ENCODE results near the gene IFRD1.
"Not testable (repeated sequence)": the region's sequence is repeated elsewhere in the genome, so short reads cannot be mapped to it uniquely, and the experiment has no call there.

The IFRD1 gene

DNA sequence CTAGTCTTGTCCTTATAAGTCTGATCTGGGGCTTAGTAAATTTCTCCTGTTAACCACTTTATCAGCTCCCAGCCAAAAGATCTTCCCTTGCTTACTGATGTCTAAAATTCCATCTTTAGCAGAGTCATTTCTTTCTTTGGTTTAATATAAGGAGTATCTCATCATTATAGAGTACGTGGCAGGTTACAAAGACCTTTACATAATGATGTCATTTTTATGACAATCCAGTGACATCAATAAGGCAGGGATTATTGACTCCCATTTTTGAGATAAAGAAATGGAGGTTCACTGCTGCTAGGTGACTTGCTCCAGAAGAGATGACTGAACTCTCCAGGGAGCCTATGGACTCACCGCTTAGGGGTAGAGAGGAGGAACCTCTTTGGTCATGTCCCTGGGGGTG is 8.1 kb upstream of the IFRD1 start:
- DNase-seq (ENCODE audit: low read depth in 3 of 3), result no peak

GRCh38 chr7:112444505-112444904 is 5.8 kb upstream of the IFRD1 start:
- no peak for DNase-seq (ENCODE audit: low read depth in 3 of 3)

GRCh38 chr7:112446431-112446830 is 3.8 kb upstream of the IFRD1 start:
- DNase-seq (ENCODE audit: low read depth in 3 of 3), result no peak

DNA sequence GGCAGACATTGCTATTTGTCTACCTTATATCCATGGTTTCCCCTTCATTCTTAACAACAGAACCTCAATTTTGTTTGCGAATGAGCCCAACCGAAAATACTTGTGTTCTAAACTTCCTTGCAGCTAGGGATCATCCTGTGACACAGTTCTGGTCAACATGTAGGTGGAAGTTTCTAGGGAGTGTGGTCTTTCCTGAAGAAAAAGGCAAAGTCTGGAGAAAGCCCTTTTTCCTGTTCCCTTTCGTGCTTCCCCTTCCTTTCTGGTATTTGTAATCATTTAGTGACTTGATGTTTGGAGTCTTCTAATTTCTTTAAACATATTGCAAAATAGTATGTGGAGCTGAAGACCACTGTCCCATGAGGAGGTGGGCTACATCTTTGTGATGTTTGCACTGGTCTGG is 2.9 kb upstream of the IFRD1 start:
- no peak for DNase-seq (ENCODE audit: low read depth in 3 of 3)

GRCh38 chr7:112448381-112448780 is 1.9 kb upstream of the IFRD1 start:
- DNase-seq (ENCODE audit: low read depth in 3 of 3), result no peak

- no peak for DNase-seq (ENCODE audit: low read depth in 3 of 3)
These were observed 1.4 kb upstream of the IFRD1 start for GRCh38 chr7:112448891-112449290.

DNA sequence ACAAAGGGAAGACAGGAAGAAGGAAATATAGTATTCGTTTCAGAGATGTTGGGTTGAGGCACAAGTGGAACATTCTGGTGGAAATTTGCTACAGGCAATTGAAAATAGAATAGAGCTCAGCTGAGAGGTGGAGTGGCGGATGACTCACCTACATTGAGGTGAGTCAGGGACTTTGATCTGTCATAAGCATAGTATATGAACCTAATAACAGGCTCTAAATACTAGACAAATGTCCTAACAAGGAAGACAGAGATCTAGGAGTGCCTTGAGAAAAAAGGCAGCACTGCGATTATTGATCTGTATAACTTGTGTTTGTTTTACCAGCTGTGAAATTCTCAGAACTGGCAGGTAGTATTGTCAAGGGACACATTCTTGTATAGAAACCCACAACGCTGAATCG is 907 bp upstream of the IFRD1 start:
- DNase-seq (ENCODE audit: low read depth in 3 of 3), result peak; percentile 14 to 45 (median 14)

- peak; percentile 73 to 80 (median 79) for DNase-seq (ENCODE audit: low read depth in 3 of 3)
These were observed 824 bp downstream of the IFRD1 start for GRCh38 chr7:112450807-112451761.

DNA sequence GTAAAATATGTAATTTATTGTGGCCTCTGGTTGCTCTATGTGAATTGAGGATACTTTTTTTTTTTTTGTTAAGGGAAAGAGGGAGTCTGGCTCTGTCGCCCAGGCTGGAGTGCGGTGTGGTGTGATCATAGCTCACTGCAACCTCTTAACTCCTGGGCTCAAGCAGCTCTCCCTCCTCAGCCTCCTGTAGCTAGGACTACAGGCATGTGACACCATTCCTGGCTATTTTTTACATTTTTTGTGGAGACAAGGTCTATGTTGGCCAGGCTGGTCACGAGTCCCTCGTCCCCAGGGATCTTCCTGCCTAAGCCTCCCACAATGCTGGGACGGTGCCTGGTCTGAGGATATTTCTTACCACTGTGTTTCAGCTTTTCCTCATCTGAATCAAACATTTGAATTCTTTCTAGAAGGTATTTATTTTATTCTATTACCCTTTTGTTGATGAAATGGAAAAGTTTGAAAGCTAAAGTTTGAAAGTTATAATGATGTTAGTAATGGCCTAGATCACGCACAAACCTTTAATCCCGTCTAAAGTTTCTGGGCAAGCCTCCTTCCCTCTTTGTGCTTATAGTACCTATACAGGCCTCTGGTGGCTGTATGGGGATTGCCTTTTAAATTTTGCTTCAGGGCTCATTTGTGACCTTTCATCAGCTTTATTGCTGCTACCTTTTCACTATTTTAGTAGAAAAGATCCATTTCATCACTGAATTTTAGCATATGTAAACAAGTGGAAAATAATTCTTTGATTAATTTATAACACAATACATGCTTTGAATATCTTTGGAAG is 2.0 kb downstream of the IFRD1 start:
- no peak for DNase-seq (ENCODE audit: low read depth in 3 of 3)

- DNase-seq (ENCODE audit: low read depth in 3 of 3), result no peak
These were observed 3.4 kb downstream of the IFRD1 start for GRCh38 chr7:112453505-112454171.

- DNase-seq (ENCODE audit: low read depth in 3 of 3), result not testable (repeated sequence)
These were observed 3.9 kb downstream of the IFRD1 start for GRCh38 chr7:112454191-112454590.

DNA sequence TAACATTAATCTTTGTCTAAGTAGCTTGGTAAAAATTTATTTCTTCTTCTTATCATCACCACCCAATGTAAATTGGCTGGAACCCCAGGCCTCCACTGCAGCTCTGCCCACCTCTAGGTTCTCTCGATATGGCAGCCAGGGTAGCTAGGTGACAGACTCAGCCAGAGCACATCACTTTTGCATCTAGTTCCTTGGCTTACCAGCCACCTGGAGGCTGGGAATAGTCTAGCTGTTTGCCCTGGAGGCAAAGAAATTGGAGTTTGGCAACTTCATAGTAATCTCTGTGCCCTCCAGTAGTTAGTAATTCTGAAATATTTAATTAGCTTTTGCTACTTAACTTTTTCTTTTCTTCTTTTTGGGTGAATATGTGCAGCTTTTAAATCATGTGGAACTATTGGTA is 9.4 kb downstream of the IFRD1 start:
- DNase-seq (ENCODE audit: low read depth in 3 of 3), result no peak

DNA sequence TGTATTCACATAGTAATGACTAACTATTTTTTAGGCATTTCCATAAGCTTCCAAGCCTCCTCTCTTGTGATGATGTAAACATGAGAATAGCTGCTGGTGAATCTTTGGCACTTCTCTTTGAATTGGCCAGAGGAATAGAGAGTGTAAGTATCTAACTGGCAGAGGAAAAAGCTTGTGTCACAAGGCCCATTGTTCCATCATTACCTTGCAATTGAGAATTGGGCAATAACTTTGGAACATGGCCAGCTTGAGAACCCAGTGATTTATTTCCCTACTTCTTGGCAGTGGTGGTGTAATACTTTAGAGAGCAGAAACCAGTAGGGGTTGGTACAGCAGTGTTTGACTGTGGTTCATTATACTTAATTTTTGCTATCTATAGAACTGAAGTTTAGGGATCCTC is 12.0 kb downstream of the IFRD1 start:
- DNase-seq (ENCODE audit: low read depth in 3 of 3), result no peak

DNA sequence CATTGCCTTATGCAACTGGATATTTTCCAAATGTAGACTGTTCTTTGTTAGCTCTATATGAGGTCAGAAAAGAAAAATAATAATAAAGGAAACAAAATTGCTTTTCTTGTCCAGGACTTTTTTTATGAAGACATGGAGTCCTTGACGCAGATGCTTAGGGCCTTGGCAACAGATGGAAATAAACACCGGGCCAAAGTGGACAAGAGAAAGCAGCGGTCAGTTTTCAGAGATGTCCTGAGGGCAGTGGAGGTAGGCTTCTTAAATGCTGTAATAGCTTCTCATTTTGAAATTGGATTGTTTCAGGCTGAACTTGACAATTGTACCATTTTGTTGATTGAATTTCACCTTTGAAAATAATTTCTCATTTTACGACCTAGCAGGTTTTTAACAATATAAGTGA is 17.6 kb downstream of the IFRD1 start:
- DNase-seq (ENCODE audit: low read depth in 3 of 3), result no peak

GRCh38 chr7:112470194-112470593 is 19.9 kb downstream of the IFRD1 start:
- no peak for DNase-seq (ENCODE audit: low read depth in 3 of 3)

- no peak for DNase-seq (ENCODE audit: low read depth in 3 of 3)
These were observed 26.3 kb downstream of the IFRD1 start for GRCh38 chr7:112476390-112477052.

DNA sequence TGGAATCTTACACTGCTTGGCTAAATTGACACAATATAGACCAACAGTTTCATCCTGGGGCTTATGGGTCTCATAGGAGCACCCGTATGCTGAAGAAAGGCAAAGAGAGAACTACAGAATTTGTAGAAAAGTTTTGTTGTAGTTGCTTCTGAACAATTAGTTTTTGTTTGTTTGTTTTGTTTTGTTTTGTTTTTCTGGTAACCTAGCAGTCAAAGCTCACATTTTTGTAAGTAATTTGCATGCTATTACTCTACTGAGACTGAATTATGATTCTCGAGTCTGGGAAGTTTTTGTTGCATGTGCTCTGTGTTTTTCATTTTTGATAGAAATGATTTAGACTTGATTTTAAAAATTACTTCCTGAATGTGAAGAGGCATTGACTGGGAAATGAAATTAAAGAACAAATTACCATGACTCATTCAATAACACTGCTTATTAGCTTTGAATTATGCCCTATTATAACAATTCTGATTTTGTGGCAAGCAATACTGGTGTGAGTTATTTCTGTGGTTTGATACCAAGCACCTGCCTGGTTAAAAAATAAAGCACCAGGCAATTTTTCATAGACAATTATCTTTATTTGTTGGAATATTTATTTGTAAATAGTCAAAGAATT is 31.0 kb downstream of the IFRD1 start:
- DNase-seq (ENCODE audit: low read depth in 3 of 3), result no peak

DNA sequence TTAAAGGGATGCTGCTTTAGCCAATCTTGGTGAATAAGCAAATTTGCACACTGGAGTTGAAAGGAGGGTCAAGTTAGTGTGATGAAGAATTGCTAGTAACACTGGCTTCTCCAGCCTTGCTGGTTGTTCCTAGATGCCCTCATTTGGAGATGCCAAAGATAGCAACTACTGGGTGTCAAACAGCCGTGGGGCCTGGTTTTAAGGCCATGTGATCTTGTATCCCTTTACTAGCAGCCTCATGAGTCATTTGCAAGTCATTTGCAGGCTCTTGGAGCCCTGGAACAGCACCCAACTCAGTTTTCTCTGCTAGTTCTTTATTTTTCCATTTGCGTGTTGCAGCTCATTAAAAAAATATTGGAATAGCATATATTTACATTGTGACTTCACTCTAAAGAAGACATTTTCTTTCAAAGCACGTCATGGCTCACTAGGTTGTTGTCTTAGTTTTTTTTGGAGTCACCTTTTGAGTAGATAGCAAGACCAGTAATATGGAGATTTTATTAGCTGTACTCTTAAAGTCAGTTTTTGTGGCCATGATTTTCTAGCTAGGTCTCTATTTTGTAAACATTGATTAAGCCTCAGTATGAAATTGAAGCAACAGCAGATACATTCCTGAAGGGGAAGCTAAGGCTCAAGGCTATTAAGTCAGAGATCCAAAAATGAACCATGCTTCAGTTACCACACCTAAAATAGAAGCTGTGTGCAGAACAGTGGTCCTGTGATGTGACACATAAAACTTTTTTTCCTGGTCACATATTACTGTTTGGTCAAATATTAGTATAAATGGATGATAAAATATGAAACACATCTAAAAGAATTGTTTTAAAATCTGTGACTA is 31.8 kb downstream of the IFRD1 start:
- no peak for DNase-seq (ENCODE audit: low read depth in 3 of 3)

DNA sequence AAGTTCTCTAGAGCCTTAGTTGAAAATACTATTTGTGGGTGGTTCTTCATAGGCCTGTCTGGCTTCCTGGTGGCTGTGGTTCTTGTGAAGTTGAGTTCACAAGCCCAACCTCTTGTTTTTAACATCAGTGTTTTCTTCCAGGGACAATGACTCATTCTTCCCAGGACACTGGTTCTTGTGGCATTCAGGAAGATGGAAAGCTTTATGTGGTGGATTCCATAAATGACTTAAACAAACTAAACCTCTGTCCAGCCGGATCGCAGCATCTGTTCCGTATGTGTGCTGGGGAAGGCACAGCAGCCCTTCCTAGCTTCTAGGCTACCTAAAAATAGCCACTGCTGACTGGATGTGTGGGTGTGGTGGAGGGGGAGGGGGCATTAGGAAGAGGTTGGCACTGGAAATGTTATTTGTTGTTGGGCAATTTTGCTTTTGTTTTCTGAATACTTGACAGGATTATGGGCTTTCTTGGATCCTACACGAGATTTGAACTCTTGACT is 34.5 kb downstream of the IFRD1 start:
- no peak for DNase-seq (ENCODE audit: low read depth in 3 of 3)

DNA sequence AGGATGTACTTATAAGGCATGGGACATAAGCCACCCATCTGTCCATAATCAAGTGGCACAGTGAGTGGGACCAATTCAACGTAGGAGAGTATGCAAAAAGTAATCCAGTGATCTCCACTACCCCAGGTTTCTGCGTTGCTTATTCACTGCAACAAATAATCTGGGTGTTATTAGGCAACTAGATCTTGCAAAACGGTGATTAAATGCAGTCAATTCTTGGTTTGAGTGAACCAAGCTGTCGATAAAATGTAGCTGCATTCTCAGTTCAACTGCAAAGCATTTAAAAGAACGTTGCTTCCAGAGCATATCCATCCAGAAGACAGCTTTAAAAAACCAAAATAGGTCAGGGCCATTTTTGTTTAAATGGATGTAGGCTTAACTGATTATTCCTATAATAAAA is 35.5 kb downstream of the IFRD1 start:
- no peak for DNase-seq (ENCODE audit: low read depth in 3 of 3)
